Transverse colon (tissue), 4 donors: ENCODE results near the gene STXBP4. TPM values are rescaled to one million over a fixed set of nuclear protein-coding genes. Genes with fewer than 3 reads are reported as not detected.

Experiments
- DNase-seq: peaks from one replicate; pipeline ENCODE4 v3.0.0-alpha.2; 2019
- H3K27ac ChIP-seq, 4 donors: fragments of 200-600 bp; sonication (generic); 2 replicates each; pipeline ENCODE4 v1.5.1; 2016 to 2018; ENCODE audit warnings: inconsistent platforms in 4 of 4
- H3K27me3 ChIP-seq: fragments of 200-600 bp; sonication (generic); 2 replicates; pipeline ENCODE4 v1.5.1; 2017; ENCODE audit warnings: inconsistent platforms
- H3K36me3 ChIP-seq, 4 donors: fragments of 200-600 bp; sonication (generic); 2 replicates each; pipeline ENCODE4 v1.5.1; 2017 to 2019; ENCODE audit warnings: inconsistent platforms in 4 of 4
- H3K4me1 ChIP-seq, 4 donors: fragments of 200-600 bp; sonication (generic); 2 replicates each; pipeline ENCODE4 v1.5.1; 2017 to 2020; ENCODE audit warnings: inconsistent platforms in 4 of 4
- H3K4me3 ChIP-seq, 4 donors: fragments of 200-600 bp; sonication (generic); 1 replicate in 1 of 4; 2 replicates in 3 of 4; pipeline versions ENCODE4 v1.5.1 to v1.6.1; 2017 to 2019; ENCODE audit warnings: inconsistent platforms in 4 of 4
- H3K9me3 ChIP-seq, 2 donors: fragments of 200-600 bp; sonication (generic); 2 replicates each; pipeline ENCODE4 v1.5.1; 2017 to 2019; ENCODE audit warnings: inconsistent platforms in 2 of 2
- CTCF ChIP-seq, 5 experiments: fragments of 200-600 bp in 3 of 5; fragments of 450-650 bp in 2 of 5; sonication (generic) in 3 of 5; IDR thresholded peaks; 1 replicate in 2 of 5; 2 replicates in 3 of 5; pipeline ENCODE4 v1.5.1; 2016 to 2017; ENCODE audit warnings: antibody characterized with exemption in 5 of 5, inconsistent platforms in 3 of 5, mild to moderate bottlenecking in 2 of 5, moderate library complexity in 1 of 5
- EP300 ChIP-seq: sonication (generic); formaldehyde crosslinking; IDR thresholded peaks from one replicate; pipeline ENCODE4 v1.6.1; 2017; ENCODE audit warnings: antibody characterized with exemption, low read depth
- POLR2A ChIP-seq: fragments of 450-650 bp; IDR thresholded peaks from one replicate; pipeline ENCODE4 v1.6.1; 2016; ENCODE audit warnings: antibody characterized with exemption, mild to moderate bottlenecking, moderate library complexity
- POLR2AphosphoS5 ChIP-seq, 3 donors: sonication (generic); formaldehyde crosslinking; IDR thresholded peaks; one replicate each; pipeline ENCODE4 v1.6.1; 2016; ENCODE audit warnings: antibody characterized with exemption in 3 of 3
- WGBS, 2 donors: methylation state at CpG; one replicate each; pipeline ENCODE4 v1.1.5; 2018; ENCODE audit warnings: low coverage in 1 of 2; 5-methylcytosine and 5-hydroxymethylcytosine counted together
- in situ Hi-C, 4 donors: fragments of 200-750 bp; cut with MboI; loops; one replicate each; pipeline versions ENCODE4 v1.15.0 to v1.15.1; 2017; ENCODE audit warnings: low sequenced_read_pairs in 3 of 4, low pct_ligation_motif_present in 1 of 4, low pct_unique_long_range_greater_than_20kb in 1 of 4
- intact Hi-C: fragments of 100-400 bp; cut with DNase I; formaldehyde crosslinking; loops from one replicate; pipeline ENCODE4 v1.15.1; 2023; ENCODE audit warnings: low total_unique reads
- small RNA-seq, 4 donors: library from RNA; depleted of rRNA; stranded (forward); fragments of <200 nt; gene quantifications; one replicate each; pipeline ENCODE3, GENCODE V24; 2016
- total RNA-seq, 4 donors: library from RNA; depleted of rRNA; stranded (reverse); fragments of >200 nt; gene quantifications; one replicate each; pipeline ENCODE4 v1.1.0, GENCODE V29; 2016

Gene STXBP4
- total RNA-seq, 4 donors from 2014 or later, result 1.4 to 16.2 (median 4.4) TPM

- 88% methylated on average over 5 of the region's 5 CpGs; no CpG with 5 or more reads in 1 of the 2 donors for WGBS, 2 donors
- no peak for DNase-seq
These were observed 244.3 kb downstream of the STXBP4 start for GRCh38 chr17:55212880-55213279.

GRCh38 chr17:55215711-55216110 is 247.1 kb downstream of the STXBP4 start:
- Histone ChIP-seq H3K27me3 (no peaks in the 10 kb centered on the region), H3K27ac (no peak overlapping the region), H3K36me3 (no peaks in the 10 kb centered on the region), H3K9me3 (no peaks in the 10 kb centered on the region), H3K4me1 (no peaks in the 10 kb centered on the region), H3K4me3 (no peak overlapping the region)
- intact Hi-C loops (no loop called here), in situ Hi-C loops (no loop called here)
- WGBS, 2 donors, result 80 to 86% methylated on average over 1 to 3 of the region's 3 CpGs
- DNase-seq, result no peak
- TF ChIP-seq POLR2AphosphoS5 (IDR thresholded peaks at IDR 0.05) (no peak), EP300 (no peak), CTCF (IDR thresholded peaks at IDR 0.05) (no peak), POLR2A (no peak)

More at GRCh38 chr17:55212880-55213279, 244.3 kb downstream of the STXBP4 start:
- no peak overlapping the region for H3K4me3 ChIP-seq
- no peaks in the 10 kb centered on the region for H3K27me3 ChIP-seq
- H3K4me1 ChIP-seq, result no peaks in the 10 kb centered on the region
- intact Hi-C loops, result no loop called here
- H3K27ac ChIP-seq, result no peak overlapping the region
- no peaks in the 10 kb centered on the region for H3K9me3 ChIP-seq
- TF ChIP-seq EP300 (no peak), POLR2A (no peak), POLR2AphosphoS5 (IDR thresholded peaks at IDR 0.05) (no peak), CTCF (IDR thresholded peaks at IDR 0.05) (no peak)
- in situ Hi-C loops, result no loop called here
- H3K36me3 ChIP-seq, result no peaks in the 10 kb centered on the region

- no peaks in the 10 kb centered on the region for H3K27me3 ChIP-seq
- H3K4me1 ChIP-seq, result no peaks in the 10 kb centered on the region
- intact Hi-C loops, result no loop called here
- H3K4me3 ChIP-seq, result no peak overlapping the region
- no peak overlapping the region for H3K27ac ChIP-seq
- no peak for TF ChIP-seq POLR2A
- TF ChIP-seq CTCF (IDR thresholded peaks at IDR 0.05), result no peak
- TF ChIP-seq POLR2AphosphoS5 (IDR thresholded peaks at IDR 0.05), result no peak
- TF ChIP-seq EP300, result no peak
- no peaks in the 10 kb centered on the region for H3K36me3 ChIP-seq
- in situ Hi-C loops, result no loop called here
- WGBS, 2 donors, result 51 to 76% methylated on average over 3 of the region's 3 CpGs
- no peaks in the 10 kb centered on the region for H3K9me3 ChIP-seq
- no peak for DNase-seq
These were observed 248.3 kb downstream of the STXBP4 start for GRCh38 chr17:55216888-55217287.

GRCh38 chr17:55219459-55219858 is 250.9 kb downstream of the STXBP4 start:
- Histone ChIP-seq H3K27ac (no peak overlapping the region), H3K4me3 (no peak overlapping the region), H3K4me1 (no peaks in the 10 kb centered on the region), H3K27me3 (no peaks in the 10 kb centered on the region), H3K36me3 (no peaks in the 10 kb centered on the region), H3K9me3 (no peaks in the 10 kb centered on the region)
- in situ Hi-C loops (no loop called here), intact Hi-C loops (no loop called here)
- WGBS, 2 donors, result 55% methylated on average over 1 of the region's 1 CpG; no CpG with 5 or more reads in 1 of the 2 donors
- DNase-seq, result no peak
- no peak for TF ChIP-seq EP300
- TF ChIP-seq POLR2AphosphoS5 (IDR thresholded peaks at IDR 0.05), result no peak
- TF ChIP-seq POLR2A, result no peak

GRCh38 chr17:55219934-55220333 is 251.4 kb downstream of the STXBP4 start:
- 47 to 53% methylated on average over 3 of the region's 3 CpGs for WGBS, 2 donors
- Histone ChIP-seq H3K9me3 (no peaks in the 10 kb centered on the region), H3K36me3 (no peaks in the 10 kb centered on the region), H3K27me3 (no peaks in the 10 kb centered on the region), H3K4me3 (no peak overlapping the region), H3K27ac (no peak overlapping the region), H3K4me1 (no peaks in the 10 kb centered on the region)
- in situ Hi-C loops (no loop called here), intact Hi-C loops (no loop called here)
- DNase-seq, result no peak
- no peak for TF ChIP-seq POLR2A
- no peak for TF ChIP-seq POLR2AphosphoS5 (IDR thresholded peaks at IDR 0.05)

Small RNAs within 50 kb of the gene (small RNA-seq; reads per million reads assigned to genes)
- gene AC007485.1, result 0 reads per million in 4 donors

Other genes with a start within 250 kb of the STXBP4 start
- gene TOM1L1, start 67.9 kb upstream of the STXBP4 start, total RNA-seq, result 100 to 1,000 TPM in 1 of 4 donors, 10 to 100 TPM in 2, 1 to 10 TPM in 1; 7.1 to 103 (median 55.4) TPM
- 10 to 100 TPM; 19.3 to 63.4 (median 37.5) TPM for gene COX11, start 111 bp upstream of the STXBP4 start, total RNA-seq